ENCODE measurements around the gene ZNF620. TPM values are rescaled to one million over a fixed set of nuclear protein-coding genes. Genes with fewer than 3 reads are reported as not detected.
"Not testable (repeated sequence)": the region's sequence is repeated elsewhere in the genome, so short reads cannot be mapped to it uniquely, and the experiment has no call there.

The ZNF620 gene
- polyA plus RNA-seq, 1 donor, result 7.9 TPM

GRCh38 chr3:40524222-40524567, 18.4 kb downstream of the ZNF620 start:
- DNase-seq, result no peak
- WGBS (ENCODE audit: insufficient coverage, low lambda C conversion rate), result 20% methylated on average over 1 of the region's 5 CpGs

DNA sequence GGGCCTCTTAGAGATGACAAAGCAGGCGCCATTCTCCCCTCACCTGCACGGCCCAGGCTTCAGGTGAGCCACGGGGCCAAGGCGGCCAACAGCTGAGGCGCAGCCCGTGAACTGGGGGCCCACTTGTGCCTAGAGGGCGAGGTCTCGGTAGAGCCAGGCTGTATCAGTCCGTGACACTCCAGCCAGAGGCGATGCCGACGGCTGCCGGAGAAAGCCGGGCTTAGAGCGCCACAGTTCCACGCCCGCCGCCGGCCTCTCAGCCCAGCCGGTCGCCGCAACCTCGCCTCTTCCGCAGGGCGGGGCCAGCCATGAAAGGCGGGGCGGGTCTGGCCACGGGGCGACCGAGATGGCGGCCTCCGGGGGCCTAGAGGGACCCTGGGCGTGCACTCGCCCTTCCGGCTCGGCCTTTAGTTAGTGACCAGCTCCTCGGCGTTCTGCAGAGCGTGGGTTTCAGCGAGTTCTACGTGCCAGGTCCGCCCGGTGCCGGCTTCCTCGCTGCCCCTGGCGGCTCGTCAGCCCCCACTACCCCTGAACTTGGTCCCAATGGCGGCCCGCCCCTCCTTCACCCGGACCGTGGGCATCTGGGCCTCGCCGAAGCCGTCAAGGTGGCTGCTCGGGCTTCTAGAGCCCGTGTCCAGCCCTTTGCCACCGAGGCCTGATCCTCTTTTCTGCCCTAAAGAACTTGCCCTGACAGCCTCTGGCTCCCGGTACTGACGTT, 18.9 kb downstream of the ZNF620 start, which contains the start of gene ZNF621:
TSS of gene ZNF621 (plus strand) at position 393 of the 718 bp plus-strand sequence. CDS start 881 bp downstream, outside the sequence.
- no CpG with 5 or more reads among the region's 59 CpGs for WGBS (ENCODE audit: insufficient coverage, low lambda C conversion rate)
- H3K4me1 ChIP-seq (ENCODE audit: control insufficient read depth, insufficient read depth, low read length), result no peaks in the 10 kb centered on the region
- peaks cover 10% of the 10 kb centered on the region for H3K36me3 ChIP-seq (ENCODE audit: control insufficient read depth, insufficient read depth, low read length)
- no peaks in the 10 kb centered on the region for H3K27me3 ChIP-seq (ENCODE audit: control insufficient read depth, insufficient read depth, low read length)
- H3K27ac ChIP-seq (ENCODE audit: low read length), result peak within 1 kb of the TSS; percentile 86
- peaks cover 2% of the 10 kb centered on the region for H3K9me3 ChIP-seq (ENCODE audit: control insufficient read depth, low read depth, low read length)
- peak within 1 kb of the TSS; percentile 97 for H3K4me3 ChIP-seq (ENCODE audit: low read length)
- peak; percentile 83 to 94 for DNase-seq

More at GRCh38 chr3:40524222-40524567, 18.4 kb downstream of the ZNF620 start:
- H3K4me3 ChIP-seq (ENCODE audit: low read length), result peak overlapping the region; percentile 97
- H3K27me3 ChIP-seq (ENCODE audit: control insufficient read depth, insufficient read depth, low read length), result no peaks in the 10 kb centered on the region
- H3K4me1 ChIP-seq (ENCODE audit: control insufficient read depth, insufficient read depth, low read length), result no peaks in the 10 kb centered on the region
- H3K27ac ChIP-seq (ENCODE audit: low read length), result peak overlapping the region; percentile 86
- peaks cover 4% of the 10 kb centered on the region for H3K36me3 ChIP-seq (ENCODE audit: control insufficient read depth, insufficient read depth, low read length)
- H3K9me3 ChIP-seq (ENCODE audit: control insufficient read depth, low read depth, low read length), result peaks cover 2% of the 10 kb centered on the region

DNA sequence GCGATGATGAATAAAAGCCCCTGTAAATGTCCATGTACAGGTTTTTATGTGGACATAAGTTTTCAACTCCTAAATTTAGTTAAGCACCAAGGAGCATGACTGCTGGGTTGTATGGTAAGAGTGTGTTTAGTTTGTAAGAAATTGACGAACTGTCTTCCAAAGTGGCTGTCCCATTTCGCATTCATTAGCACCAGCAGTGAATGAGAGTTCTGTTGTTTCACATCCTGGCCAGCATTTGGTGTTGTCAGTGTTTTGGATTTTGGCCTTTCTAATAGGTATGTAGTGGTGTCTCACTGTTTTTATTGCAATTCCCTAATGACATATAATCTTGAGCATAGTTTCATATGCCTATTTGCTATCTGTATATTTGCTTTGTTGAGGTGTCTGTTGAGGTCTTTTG, 22.6 kb downstream of the ZNF620 start:
- no peak overlapping the region for H3K27ac ChIP-seq (ENCODE audit: low read length)
- WGBS (ENCODE audit: insufficient coverage, low lambda C conversion rate), result 100% methylated on average over 1 of the region's 3 CpGs
- DNase-seq, result no peak
- no peaks in the 10 kb centered on the region for H3K27me3 ChIP-seq (ENCODE audit: control insufficient read depth, insufficient read depth, low read length)
- no peak overlapping the region for H3K4me3 ChIP-seq (ENCODE audit: low read length)
- H3K36me3 ChIP-seq (ENCODE audit: control insufficient read depth, insufficient read depth, low read length), result peaks cover 46% of the 10 kb centered on the region
- H3K9me3 ChIP-seq (ENCODE audit: control insufficient read depth, low read depth, low read length), result peaks cover 2% of the 10 kb centered on the region
- H3K4me1 ChIP-seq (ENCODE audit: control insufficient read depth, insufficient read depth, low read length), result no peaks in the 10 kb centered on the region

GRCh38 chr3:40532252-40532651, 26.4 kb downstream of the ZNF620 start:
- Histone ChIP-seq H3K4me3 (ENCODE audit: low read length) (no peak overlapping the region), H3K36me3 (ENCODE audit: control insufficient read depth, insufficient read depth, low read length) (peaks cover 61% of the 10 kb centered on the region), H3K27me3 (ENCODE audit: control insufficient read depth, insufficient read depth, low read length) (no peaks in the 10 kb centered on the region), H3K27ac (ENCODE audit: low read length) (no peak overlapping the region), H3K9me3 (ENCODE audit: control insufficient read depth, low read depth, low read length) (no peaks in the 10 kb centered on the region), H3K4me1 (ENCODE audit: control insufficient read depth, insufficient read depth, low read length) (no peaks in the 10 kb centered on the region)
- DNase-seq, result no peak
- WGBS (ENCODE audit: insufficient coverage, low lambda C conversion rate), result no CpG with 5 or more reads among the region's 5 CpGs

DNA sequence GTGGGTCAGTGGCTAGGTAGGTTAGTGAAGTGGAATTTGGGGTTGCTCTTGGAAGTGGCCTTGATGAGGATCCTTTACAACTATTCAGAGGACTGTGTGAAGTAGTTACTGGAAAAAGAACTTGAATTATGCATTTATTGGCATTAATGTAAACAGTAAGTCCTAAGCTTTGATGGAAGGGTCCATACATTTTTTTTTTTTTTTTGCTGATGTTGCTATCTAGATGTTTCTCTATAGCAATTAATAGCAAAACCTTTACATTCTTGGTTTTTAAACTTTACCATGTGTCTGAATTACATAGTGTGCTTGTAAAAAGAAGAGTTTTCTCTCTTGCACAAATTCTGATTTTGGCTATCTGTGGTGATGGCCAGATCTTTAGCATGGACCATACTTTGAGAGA, 28.4 kb downstream of the ZNF620 start:
- DNase-seq, result no peak
- H3K27ac ChIP-seq (ENCODE audit: low read length), result no peak overlapping the region
- peaks cover 65% of the 10 kb centered on the region for H3K36me3 ChIP-seq (ENCODE audit: control insufficient read depth, insufficient read depth, low read length)
- no peak overlapping the region for H3K4me3 ChIP-seq (ENCODE audit: low read length)
- no peaks in the 10 kb centered on the region for H3K27me3 ChIP-seq (ENCODE audit: control insufficient read depth, insufficient read depth, low read length)
- H3K4me1 ChIP-seq (ENCODE audit: control insufficient read depth, insufficient read depth, low read length), result no peaks in the 10 kb centered on the region
- H3K9me3 ChIP-seq (ENCODE audit: control insufficient read depth, low read depth, low read length), result peaks cover 6% of the 10 kb centered on the region

DNA sequence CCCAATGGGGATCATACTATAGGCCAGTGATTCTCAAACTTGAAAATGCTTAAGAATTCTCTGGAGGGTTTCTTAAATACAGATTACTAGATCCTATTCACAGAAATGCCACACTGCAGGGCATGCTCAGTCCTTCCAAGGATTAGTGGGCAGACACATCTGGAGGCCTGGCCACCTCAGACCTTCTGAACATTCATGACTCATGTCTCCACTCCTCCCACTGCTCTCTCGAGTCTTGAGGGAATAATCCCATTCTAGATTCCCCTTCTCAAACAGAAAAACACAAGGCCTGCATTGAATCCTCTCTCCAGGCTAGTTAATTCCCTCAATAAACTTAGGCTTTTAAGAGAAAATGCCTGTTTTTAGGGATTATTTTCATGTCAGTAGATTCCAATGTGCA, 41.0 kb downstream of the ZNF620 start:
- DNase-seq, result no peak
- Histone ChIP-seq H3K9me3 (ENCODE audit: control insufficient read depth, low read depth, low read length) (peaks cover 4% of the 10 kb centered on the region), H3K36me3 (ENCODE audit: control insufficient read depth, insufficient read depth, low read length) (no peaks in the 10 kb centered on the region), H3K27me3 (ENCODE audit: control insufficient read depth, insufficient read depth, low read length) (no peaks in the 10 kb centered on the region), H3K4me3 (ENCODE audit: low read length) (no peak overlapping the region), H3K4me1 (ENCODE audit: control insufficient read depth, insufficient read depth, low read length) (no peaks in the 10 kb centered on the region), H3K27ac (ENCODE audit: low read length) (no peak overlapping the region)
- WGBS (ENCODE audit: insufficient coverage, low lambda C conversion rate), result no CpG with 5 or more reads among the region's 1 CpG

DNA sequence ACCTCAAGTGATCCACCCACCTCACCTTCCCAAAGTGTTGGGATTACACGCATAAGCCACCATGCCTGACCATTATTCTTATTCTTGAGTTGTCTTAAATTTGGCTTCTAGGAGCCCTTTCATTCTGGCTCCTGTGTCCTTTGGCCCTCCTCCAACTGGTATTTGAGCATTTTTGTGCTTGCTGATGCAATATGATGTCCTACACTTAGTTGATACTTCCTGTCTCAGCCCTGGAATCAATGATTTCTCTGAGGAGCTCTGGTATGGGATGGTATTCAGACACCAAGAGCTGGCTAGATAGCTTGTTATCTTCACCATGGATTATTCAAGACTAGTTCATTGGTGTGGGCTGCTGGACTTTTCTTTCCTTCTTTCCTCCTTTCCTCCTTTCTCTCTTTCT, 44.3 kb downstream of the ZNF620 start:
- H3K27ac ChIP-seq (ENCODE audit: low read length), result no peak overlapping the region
- WGBS (ENCODE audit: insufficient coverage, low lambda C conversion rate), result no CpG with 5 or more reads among the region's 1 CpG
- H3K36me3 ChIP-seq (ENCODE audit: control insufficient read depth, insufficient read depth, low read length), result no peaks in the 10 kb centered on the region
- H3K27me3 ChIP-seq (ENCODE audit: control insufficient read depth, insufficient read depth, low read length), result no peaks in the 10 kb centered on the region
- H3K4me3 ChIP-seq (ENCODE audit: low read length), result no peak overlapping the region
- H3K4me1 ChIP-seq (ENCODE audit: control insufficient read depth, insufficient read depth, low read length), result no peaks in the 10 kb centered on the region
- no peak for DNase-seq
- peaks cover 4% of the 10 kb centered on the region for H3K9me3 ChIP-seq (ENCODE audit: control insufficient read depth, low read depth, low read length)

- Histone ChIP-seq H3K9me3 (ENCODE audit: control insufficient read depth, low read depth, low read length) (no peaks in the 10 kb centered on the region), H3K36me3 (ENCODE audit: control insufficient read depth, insufficient read depth, low read length) (no peaks in the 10 kb centered on the region), H3K27ac (ENCODE audit: low read length) (no peak overlapping the region), H3K27me3 (ENCODE audit: control insufficient read depth, insufficient read depth, low read length) (no peaks in the 10 kb centered on the region), H3K4me1 (ENCODE audit: control insufficient read depth, insufficient read depth, low read length) (no peaks in the 10 kb centered on the region), H3K4me3 (ENCODE audit: low read length) (no peak overlapping the region)
- no peak for DNase-seq
- WGBS (ENCODE audit: insufficient coverage, low lambda C conversion rate), result 42% methylated on average over 2 of the region's 7 CpGs
These were observed 51.8 kb downstream of the ZNF620 start for GRCh38 chr3:40557575-40558161.

DNA sequence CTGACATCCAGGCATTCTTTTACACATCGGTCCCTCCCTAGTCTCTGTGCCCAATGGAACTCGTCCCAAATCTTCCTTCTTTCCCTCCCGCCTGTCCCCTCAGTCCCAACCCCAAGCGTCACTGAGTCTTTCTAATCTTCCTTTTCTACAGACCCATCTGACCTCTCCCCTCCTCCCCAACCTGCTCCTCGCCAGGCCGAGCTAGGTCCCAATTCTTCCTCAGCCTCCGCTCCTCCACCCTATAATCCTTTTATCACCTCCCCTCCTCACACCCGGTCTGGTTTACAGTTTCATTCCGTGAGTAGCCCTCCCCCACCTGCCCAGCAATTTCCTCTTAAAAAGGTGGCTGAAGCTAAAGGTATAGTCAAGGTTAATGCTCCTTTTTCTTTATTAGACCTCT, 56.6 kb downstream of the ZNF620 start:
- H3K36me3 ChIP-seq (ENCODE audit: control insufficient read depth, insufficient read depth, low read length); DNase-seq; H3K27ac ChIP-seq (ENCODE audit: low read length); H3K27me3 ChIP-seq (ENCODE audit: control insufficient read depth, insufficient read depth, low read length); H3K4me1 ChIP-seq (ENCODE audit: control insufficient read depth, insufficient read depth, low read length); H3K9me3 ChIP-seq (ENCODE audit: control insufficient read depth, low read depth, low read length); H3K4me3 ChIP-seq (ENCODE audit: low read length): not testable (repeated sequence)
- 92% methylated on average over 2 of the region's 9 CpGs for whole genome bisulfite sequencing (ENCODE audit: insufficient coverage, low lambda C conversion rate)

DNA sequence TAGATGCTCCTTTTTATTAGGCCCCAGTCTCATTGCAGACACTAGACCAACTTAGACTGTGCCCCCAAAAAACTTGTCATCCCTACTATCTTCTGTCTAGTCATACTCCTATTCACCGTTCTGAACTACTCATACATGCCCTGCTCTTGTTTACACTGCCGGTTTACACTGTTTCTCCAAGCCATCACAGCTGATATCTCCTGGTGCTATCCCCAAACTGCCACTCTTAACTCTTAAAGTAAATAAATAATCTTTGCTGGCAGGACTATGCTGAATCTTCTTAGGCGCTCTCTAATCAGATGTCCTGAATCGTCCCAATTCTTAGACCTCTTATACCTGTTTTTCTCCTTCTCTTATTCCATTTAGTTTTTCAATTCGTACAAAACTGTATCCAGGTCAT, 59.8 kb downstream of the ZNF620 start:
- H3K4me1 ChIP-seq (ENCODE audit: control insufficient read depth, insufficient read depth, low read length); H3K27ac ChIP-seq (ENCODE audit: low read length); H3K36me3 ChIP-seq (ENCODE audit: control insufficient read depth, insufficient read depth, low read length); H3K9me3 ChIP-seq (ENCODE audit: control insufficient read depth, low read depth, low read length); H3K4me3 ChIP-seq (ENCODE audit: low read length); DNase-seq; H3K27me3 ChIP-seq (ENCODE audit: control insufficient read depth, insufficient read depth, low read length): not testable (repeated sequence)
- WGBS (ENCODE audit: insufficient coverage, low lambda C conversion rate), result 86% methylated on average over 1 of the region's 5 CpGs

- H3K4me1 ChIP-seq (ENCODE audit: control insufficient read depth, insufficient read depth, low read length), result no peaks in the 10 kb centered on the region
- H3K4me3 ChIP-seq (ENCODE audit: low read length), result no peak overlapping the region
- no peak for DNase-seq
- no peaks in the 10 kb centered on the region for H3K27me3 ChIP-seq (ENCODE audit: control insufficient read depth, insufficient read depth, low read length)
- H3K9me3 ChIP-seq (ENCODE audit: control insufficient read depth, low read depth, low read length), result peaks cover 5% of the 10 kb centered on the region
- no peaks in the 10 kb centered on the region for H3K36me3 ChIP-seq (ENCODE audit: control insufficient read depth, insufficient read depth, low read length)
- H3K27ac ChIP-seq (ENCODE audit: low read length), result no peak overlapping the region
- no CpG with 5 or more reads among the region's 4 CpGs for WGBS (ENCODE audit: insufficient coverage, low lambda C conversion rate)
These were observed 60.9 kb downstream of the ZNF620 start for GRCh38 chr3:40566694-40567093.
